CD8-positive, alpha-beta memory T cell (primary cell): ENCODE data around the gene PCNX2. TPM values are rescaled to one million over a fixed set of nuclear protein-coding genes. Genes with fewer than 3 reads are reported as not detected.

Source experiments
- CTCF ChIA-PET: fragments of 350-600 bp; sonication (Branson Sonifier 250); formaldehyde crosslinking; loops from one replicate; lab custom pipeline; 2021; ENCODE audit warnings: antibody characterized with exemption; lab: Charles Lee
- POLR2A ChIA-PET: fragments of 350-600 bp; sonication (Branson Sonifier 250); formaldehyde crosslinking; loops from one replicate; lab custom pipeline; 2021; ENCODE audit warnings: antibody characterized with exemption; lab: Charles Lee
- DNase-seq, 5 donors: peaks; one replicate each; pipeline versions ENCODE4 v3.0.0 to v3.0.0-alpha.2; 2020 to 2022; ENCODE audit warnings: mixed read lengths in 1 of 5
- H3K27ac ChIP-seq: one replicate; pipeline ENCODE4 v1.7.0; 2013; ENCODE audit warnings: low read depth, mild to moderate bottlenecking, low read length, moderate library complexity
- H3K27me3 ChIP-seq: 2 replicates; pipeline ENCODE4 v1.7.0; 2013; ENCODE audit warnings: low read length, mild to moderate bottlenecking; ENCODE audit not compliant: insufficient read depth, poor library complexity, severe bottlenecking
- H3K36me3 ChIP-seq: 2 replicates; pipeline ENCODE4 v1.7.0; 2013; ENCODE audit warnings: mild to moderate bottlenecking, low read length, moderate library complexity; ENCODE audit not compliant: insufficient read depth
- H3K4me1 ChIP-seq: 2 replicates; pipeline ENCODE4 v1.7.0; 2013; ENCODE audit warnings: mild to moderate bottlenecking, low read length, moderate library complexity; ENCODE audit not compliant: insufficient read depth
- H3K4me3 ChIP-seq: 2 replicates; pipeline ENCODE4 v1.7.0; 2013; ENCODE audit warnings: mild to moderate bottlenecking, low read length
- H3K9me3 ChIP-seq: 2 replicates; pipeline ENCODE4 v1.7.0; 2013; ENCODE audit warnings: mild to moderate bottlenecking, low read length
- H3K27ac Mint-ChIP-seq, 8 donors: one replicate each; pipeline ENCODE4 v1.8.0; 2020 to 2021; ENCODE audit warnings: mixed read lengths in 8 of 8, mild to moderate bottlenecking in 6 of 8, inconsistent platforms in 3 of 8, moderate library complexity in 3 of 8
- H3K27me3 Mint-ChIP-seq, 2 donors: one replicate each; pipeline ENCODE4 v1.8.0; 2020 to 2021; ENCODE audit warnings: mixed read lengths in 2 of 2, mild to moderate bottlenecking in 1 of 2, moderate library complexity in 1 of 2
- H3K36me3 Mint-ChIP-seq, 3 donors: one replicate each; pipeline ENCODE4 v1.8.0; 2020 to 2021; ENCODE audit warnings: mixed read lengths in 3 of 3, inconsistent platforms in 1 of 3, mild to moderate bottlenecking in 1 of 3
- H3K4me1 Mint-ChIP-seq, 3 donors: one replicate each; pipeline ENCODE4 v1.8.0; 2020 to 2021; ENCODE audit warnings: mixed read lengths in 3 of 3, inconsistent platforms in 1 of 3, mild to moderate bottlenecking in 1 of 3
- H3K4me3 Mint-ChIP-seq, 7 donors: one replicate each; pipeline ENCODE4 v1.8.0; 2020 to 2021; ENCODE audit warnings: mixed read lengths in 7 of 7, mild to moderate bottlenecking in 6 of 7, moderate library complexity in 4 of 7, inconsistent platforms in 2 of 7
- H3K9me3 Mint-ChIP-seq, 5 donors: one replicate each; pipeline ENCODE4 v1.8.0; 2020 to 2022; ENCODE audit warnings: mixed read lengths in 5 of 5, mild to moderate bottlenecking in 3 of 5, moderate library complexity in 2 of 5, inconsistent platforms in 1 of 5
- polyA plus RNA-seq: library from polyadenylated mRNA; unstranded; fragments of 300-500 nt; fragmentation: Illumina TruSeq; gene quantifications from one replicate; pipeline ENCODE4 v1.2.3, GENCODE V29; 2021
- total RNA-seq, 2 experiments: library from RNA; stranded (reverse); gene quantifications; one replicate each; pipeline ENCODE4 v1.2.3, GENCODE V29; 2021

Gene PCNX2
- total and polyA plus RNA-seq, 3 experiments from 2014 or later, result 11.7 to 27.3 (median 26.7) TPM

DNA sequence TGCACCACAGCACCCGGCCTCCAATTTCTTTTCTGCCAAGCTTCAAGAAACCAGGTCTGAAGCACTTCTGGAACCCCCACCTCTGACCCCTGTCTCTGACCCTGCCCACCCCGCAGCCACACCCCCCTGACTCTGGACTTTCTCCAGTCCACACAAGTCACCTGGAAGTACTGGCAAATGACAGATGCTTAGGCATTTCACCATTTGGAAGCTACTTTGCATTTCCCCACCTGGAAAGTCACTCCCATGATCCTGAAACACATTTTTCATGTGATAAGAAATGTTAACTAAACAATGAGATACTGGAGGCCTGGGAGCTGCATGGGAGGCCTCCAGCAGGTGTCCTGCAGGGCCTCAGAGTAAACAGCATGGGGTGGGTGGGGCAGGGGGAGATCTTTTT lies 299.4 kb downstream of the PCNX2 start:
- peaks cover 0 to 6% (median 4%) of the 10 kb centered on the region in 5 donors for H3K9me3 Mint-ChIP-seq
- Histone ChIP-seq H3K27me3 (no peaks in the 10 kb centered on the region), H3K27ac (no peak overlapping the region), H3K36me3 (peaks cover 7% of the 10 kb centered on the region), H3K4me1 (no peaks in the 10 kb centered on the region), H3K9me3 (no peaks in the 10 kb centered on the region), H3K4me3 (no peak overlapping the region)
- H3K27me3 Mint-ChIP-seq, result no peaks in the 10 kb centered on the region
- H3K4me3 Mint-ChIP-seq, result peak overlapping the region in 1 of 7 donors; percentile 23
- H3K36me3 Mint-ChIP-seq, result peaks cover 58 to 98% (median 66%) of the 10 kb centered on the region in 3 donors
- peak overlapping the region in 1 of 8 donors; percentile 52 for H3K27ac Mint-ChIP-seq
- CTCF ChIA-PET, result no interaction called here
- DNase-seq, result no peak
- POLR2A ChIA-PET, result no interaction called here
- H3K4me1 Mint-ChIP-seq, result no peaks in the 10 kb centered on the region

DNA sequence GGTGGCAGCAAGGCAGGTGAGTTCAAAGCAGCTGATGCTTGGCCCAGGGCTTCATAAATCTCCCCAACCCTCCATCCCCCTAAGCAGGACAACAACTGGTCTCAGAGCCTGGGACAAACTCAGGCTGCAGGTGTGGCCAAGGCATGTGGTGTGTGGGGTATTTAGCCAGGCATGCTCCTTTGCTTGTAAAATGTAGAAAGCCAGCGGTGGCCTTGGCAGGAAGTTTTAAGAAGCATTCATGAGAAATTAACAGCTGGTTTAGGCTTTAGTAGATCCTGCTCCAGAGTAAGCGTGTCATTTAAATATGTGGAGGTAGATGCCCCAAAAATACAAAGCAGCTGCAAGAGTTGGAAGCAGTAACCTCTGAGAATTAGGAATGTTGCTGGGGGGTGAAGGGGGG lies 300.3 kb downstream of the PCNX2 start:
- POLR2A ChIA-PET, result no interaction called here
- CTCF ChIA-PET, result no interaction called here
- no peak for DNase-seq
- no peak overlapping the region for H3K4me3 ChIP-seq
- no peak overlapping the region for H3K4me3 Mint-ChIP-seq
- H3K9me3 Mint-ChIP-seq, result peaks cover 0 to 6% (median 4%) of the 10 kb centered on the region in 5 donors
- H3K27ac ChIP-seq, result no peak overlapping the region
- peaks cover 7% of the 10 kb centered on the region for H3K36me3 ChIP-seq
- peaks cover 54 to 98% (median 66%) of the 10 kb centered on the region in 3 donors for H3K36me3 Mint-ChIP-seq
- no peaks in the 10 kb centered on the region for H3K4me1 Mint-ChIP-seq
- H3K27me3 ChIP-seq, result no peaks in the 10 kb centered on the region
- H3K4me1 ChIP-seq, result no peaks in the 10 kb centered on the region
- no peaks in the 10 kb centered on the region for H3K27me3 Mint-ChIP-seq
- no peak overlapping the region for H3K27ac Mint-ChIP-seq
- H3K9me3 ChIP-seq, result no peaks in the 10 kb centered on the region

DNA sequence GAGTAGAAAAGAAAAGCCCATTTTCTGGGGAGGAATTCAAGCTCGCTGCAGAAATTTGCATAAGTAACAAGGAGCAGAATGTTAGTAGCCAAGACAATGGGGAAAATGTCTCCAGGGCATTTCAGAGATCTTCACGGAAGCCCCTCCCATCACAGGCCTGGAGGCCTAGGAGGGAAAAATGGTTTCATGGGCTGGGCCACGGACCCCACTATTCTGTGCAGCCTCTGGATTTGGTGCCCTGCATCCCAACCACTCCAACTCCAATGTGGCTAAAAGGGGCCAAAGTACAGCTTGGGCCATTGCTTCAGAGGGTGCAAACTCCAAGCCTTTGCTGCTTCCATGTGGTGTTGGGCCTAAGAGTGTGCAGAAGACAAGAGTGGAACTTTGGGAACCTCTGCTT lies 302.0 kb downstream of the PCNX2 start:
- ChIA-PET CTCF (no interaction called here), POLR2A (no interaction called here)
- no peak for DNase-seq
- Histone ChIP-seq H3K4me3 (no peak overlapping the region), H3K4me1 (no peaks in the 10 kb centered on the region), H3K9me3 (no peaks in the 10 kb centered on the region), H3K36me3 (peaks cover 1% of the 10 kb centered on the region), H3K27me3 (no peaks in the 10 kb centered on the region), H3K27ac (no peak overlapping the region)
- Mint-ChIP-seq H3K4me1 (no peaks in the 10 kb centered on the region), H3K36me3 (peaks cover 45 to 94% (median 63%) of the 10 kb centered on the region in 3 donors), H3K9me3 (peaks cover 0 to 6% (median 4%) of the 10 kb centered on the region in 5 donors), H3K27me3 (no peaks in the 10 kb centered on the region), H3K4me3 (no peak overlapping the region), H3K27ac (peak overlapping the region in 1 of 8 donors; percentile 39)

DNA sequence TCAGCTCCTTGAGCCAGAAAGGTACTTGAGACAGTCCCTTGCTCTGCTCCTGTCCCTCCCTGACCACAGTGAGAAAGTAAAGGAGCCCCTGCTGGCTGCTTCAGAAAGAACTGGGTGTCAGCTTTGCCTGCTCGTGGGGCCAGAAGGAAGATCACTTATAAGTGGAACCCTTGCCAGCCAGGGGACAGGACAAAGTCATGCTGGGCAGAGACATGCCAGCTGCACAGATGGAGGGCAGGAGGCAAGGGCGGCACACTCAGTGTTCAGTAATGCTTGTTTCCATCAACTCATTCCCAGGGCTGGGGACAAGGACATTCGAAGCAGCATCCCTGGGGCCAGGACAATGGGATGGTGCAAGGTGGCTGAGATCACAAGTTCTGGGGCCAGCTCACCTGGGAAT lies 303.3 kb downstream of the PCNX2 start:
- POLR2A ChIA-PET, result no interaction called here
- H3K27me3 ChIP-seq, result no peaks in the 10 kb centered on the region

DNA sequence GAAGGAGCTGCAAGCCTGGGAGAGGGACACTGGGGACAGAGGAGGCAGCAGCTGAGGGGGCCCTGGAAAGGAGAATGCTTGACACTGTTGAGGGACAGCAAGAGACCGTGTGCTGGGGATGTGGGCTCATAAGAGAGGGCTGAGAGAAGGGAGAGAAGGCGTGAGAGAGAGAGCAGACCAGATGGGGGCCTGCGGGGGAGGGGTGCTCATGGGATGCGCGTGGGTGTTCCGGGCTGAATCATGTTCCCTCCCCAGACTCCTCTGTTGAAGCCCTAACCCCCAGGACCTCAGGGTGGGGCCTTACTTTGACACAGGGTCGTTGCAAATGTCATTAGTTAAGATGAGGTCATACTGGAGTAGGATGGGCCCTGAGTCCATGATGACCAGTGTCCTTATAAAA lies 304.3 kb downstream of the PCNX2 start:
- H3K4me1 Mint-ChIP-seq, result no peaks in the 10 kb centered on the region
- no peaks in the 10 kb centered on the region for H3K27me3 Mint-ChIP-seq
- H3K27ac Mint-ChIP-seq, result peak overlapping the region in 3 of 8 donors; percentile 1 to 84 (median 45)
- Histone ChIP-seq H3K4me3 (no peak overlapping the region), H3K4me1 (no peaks in the 10 kb centered on the region), H3K27ac (no peak overlapping the region), H3K27me3 (no peaks in the 10 kb centered on the region), H3K36me3 (no peaks in the 10 kb centered on the region), H3K9me3 (no peaks in the 10 kb centered on the region)
- no peak for DNase-seq
- H3K9me3 Mint-ChIP-seq, result peaks cover 0 to 6% (median 4%) of the 10 kb centered on the region in 5 donors
- ChIA-PET CTCF (no interaction called here), POLR2A (no interaction called here)
- H3K4me3 Mint-ChIP-seq, result no peak overlapping the region
- peaks cover 28 to 90% (median 40%) of the 10 kb centered on the region in 3 donors for H3K36me3 Mint-ChIP-seq

More for the DNA sequence above, 303.3 kb downstream of the PCNX2 start:
- H3K27ac ChIP-seq, result no peak overlapping the region
- no peaks in the 10 kb centered on the region for H3K4me1 Mint-ChIP-seq
- H3K36me3 ChIP-seq, result no peaks in the 10 kb centered on the region
- peak overlapping the region in 2 of 8 donors; percentile 78 to 92 for H3K27ac Mint-ChIP-seq
- no peak for DNase-seq
- no peak overlapping the region for H3K4me3 Mint-ChIP-seq
- H3K36me3 Mint-ChIP-seq, result peaks cover 35 to 91% (median 50%) of the 10 kb centered on the region in 3 donors
- peaks cover 0 to 6% (median 4%) of the 10 kb centered on the region in 5 donors for H3K9me3 Mint-ChIP-seq
- CTCF ChIA-PET, result no interaction called here
- H3K4me1 ChIP-seq, result no peaks in the 10 kb centered on the region
- no peaks in the 10 kb centered on the region for H3K27me3 Mint-ChIP-seq
- H3K4me3 ChIP-seq, result no peak overlapping the region
- H3K9me3 ChIP-seq, result no peaks in the 10 kb centered on the region

DNA sequence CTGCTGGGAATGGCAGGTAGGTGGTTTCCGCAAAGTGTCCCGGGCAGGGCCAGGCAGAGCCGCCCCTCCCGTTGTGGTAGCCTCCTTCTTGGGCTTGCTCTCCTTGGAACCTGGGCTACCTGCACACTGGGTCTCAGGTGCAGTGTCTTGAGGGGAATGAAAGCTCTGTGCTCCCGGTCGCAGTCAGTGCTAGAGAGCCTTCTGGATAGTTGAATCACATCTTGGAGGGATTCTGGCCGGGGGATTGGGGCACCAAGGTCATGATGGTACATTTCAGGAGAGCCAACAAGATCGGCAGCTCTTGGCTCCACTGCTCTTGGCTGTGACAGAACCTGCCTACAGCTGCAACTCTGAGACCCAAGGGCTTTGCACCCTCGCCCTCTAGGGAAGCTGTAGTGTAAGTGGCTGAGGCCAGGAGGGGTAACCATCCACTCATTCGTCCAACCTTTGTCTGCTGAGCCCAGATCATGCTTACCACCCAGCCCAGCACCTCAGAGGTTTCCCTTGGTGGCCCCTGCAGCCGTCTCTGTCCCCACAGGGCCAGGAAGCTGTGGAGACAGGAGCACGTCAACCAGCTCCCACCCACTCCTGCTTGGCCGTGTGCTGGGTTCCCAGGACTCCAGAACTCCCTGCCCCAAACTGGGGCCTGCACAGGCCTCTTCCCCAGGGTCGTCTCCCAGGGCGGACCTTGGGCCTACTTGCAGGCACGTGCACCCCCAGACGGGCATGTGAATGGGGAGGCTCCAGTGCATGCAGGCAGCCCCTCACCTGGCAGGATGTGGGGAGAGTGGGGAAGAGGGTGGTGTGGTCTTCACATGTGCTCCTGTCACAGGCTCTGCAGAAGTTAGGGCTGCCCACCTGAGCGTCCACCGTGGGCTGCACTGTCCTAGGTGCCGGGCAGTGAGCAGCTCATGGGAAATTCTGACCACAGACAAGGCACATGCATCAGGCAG lies 305.1 kb downstream of the PCNX2 start:
- ChIA-PET CTCF (no interaction called here), POLR2A (interaction anchor here (0.7 kb wide), 1 partner anchor 10 kb away, joined by 3 read pairs; no protein-coding TSS in a partner anchor)
- H3K27ac Mint-ChIP-seq, result peak overlapping the region in 3 of 8 donors; percentile 23 to 84 (median 51)
- no peak overlapping the region for H3K4me3 Mint-ChIP-seq
- Histone ChIP-seq H3K9me3 (no peaks in the 10 kb centered on the region), H3K4me1 (no peaks in the 10 kb centered on the region), H3K4me3 (no peak overlapping the region), H3K27me3 (no peaks in the 10 kb centered on the region), H3K27ac (no peak overlapping the region), H3K36me3 (no peaks in the 10 kb centered on the region)
- no peak for DNase-seq
- no peaks in the 10 kb centered on the region for H3K4me1 Mint-ChIP-seq
- peaks cover 0 to 6% (median 4%) of the 10 kb centered on the region in 5 donors for H3K9me3 Mint-ChIP-seq
- H3K27me3 Mint-ChIP-seq, result no peaks in the 10 kb centered on the region
- peaks cover 28 to 90% (median 38%) of the 10 kb centered on the region in 3 donors for H3K36me3 Mint-ChIP-seq

DNA sequence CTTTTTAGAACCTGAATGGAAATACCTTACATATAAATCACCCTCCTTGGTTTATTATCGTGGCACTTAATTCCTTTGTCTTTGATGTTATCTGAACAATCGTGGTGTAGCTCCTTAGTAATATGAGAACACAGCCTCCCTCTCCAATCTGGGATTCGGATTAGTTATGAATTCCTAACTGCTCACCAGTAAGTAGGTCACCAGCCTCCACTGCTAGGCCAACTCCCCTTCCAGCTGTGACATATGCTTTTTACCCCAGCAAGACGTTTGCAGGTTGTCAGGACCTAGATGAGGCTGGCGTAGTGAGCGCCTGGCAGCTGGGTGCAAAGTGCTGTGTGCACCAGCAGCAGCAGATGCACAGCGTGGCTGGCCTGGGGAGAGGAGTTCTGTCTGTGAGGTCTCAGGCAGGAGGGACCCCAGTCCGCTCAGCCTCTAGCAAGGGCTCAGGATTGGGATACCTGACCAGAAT lies 306.9 kb downstream of the PCNX2 start:
- no peaks in the 10 kb centered on the region for H3K4me1 Mint-ChIP-seq
- H3K27me3 ChIP-seq, result no peaks in the 10 kb centered on the region
- H3K9me3 ChIP-seq, result no peaks in the 10 kb centered on the region
- H3K27ac ChIP-seq, result no peak overlapping the region
- ChIA-PET CTCF (no interaction called here), POLR2A (no interaction called here)
- no peak overlapping the region for H3K4me3 ChIP-seq
- no peak overlapping the region for H3K4me3 Mint-ChIP-seq
- H3K36me3 ChIP-seq, result no peaks in the 10 kb centered on the region
- H3K36me3 Mint-ChIP-seq, result peaks cover 11 to 88% (median 20%) of the 10 kb centered on the region in 3 donors
- H3K27ac Mint-ChIP-seq, result peak overlapping the region in 1 of 8 donors; percentile 76
- peaks cover 0 to 4% (median 0%) of the 10 kb centered on the region in 5 donors for H3K9me3 Mint-ChIP-seq
- DNase-seq, result no peak
- no peaks in the 10 kb centered on the region for H3K27me3 Mint-ChIP-seq
- H3K4me1 ChIP-seq, result no peaks in the 10 kb centered on the region

DNA sequence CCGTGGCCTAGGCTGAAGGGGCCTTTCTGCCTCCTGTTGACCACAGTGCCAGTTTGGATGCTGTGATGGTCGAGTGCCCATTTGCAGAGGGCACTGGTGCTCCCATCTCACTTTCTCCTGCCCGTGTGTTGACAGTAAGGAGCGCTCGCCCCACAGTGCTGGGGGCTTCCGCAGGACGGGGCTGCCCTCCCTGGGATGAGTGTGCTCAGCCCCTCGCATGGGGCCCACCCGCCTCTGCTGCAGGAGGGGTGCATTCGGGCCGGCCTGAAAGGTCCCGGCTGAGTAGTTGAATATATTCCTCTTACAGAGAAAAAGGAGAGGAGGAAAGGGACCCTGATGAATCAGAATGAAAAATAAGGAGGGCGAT lies 307.8 kb downstream of the PCNX2 start:
- H3K27ac ChIP-seq, result no peak overlapping the region
- no peak overlapping the region for H3K4me3 ChIP-seq
- no peaks in the 10 kb centered on the region for H3K4me1 Mint-ChIP-seq
- no peak overlapping the region for H3K4me3 Mint-ChIP-seq
- no peaks in the 10 kb centered on the region for H3K27me3 ChIP-seq
- no peaks in the 10 kb centered on the region for H3K27me3 Mint-ChIP-seq
- no peaks in the 10 kb centered on the region for H3K9me3 ChIP-seq
- H3K36me3 ChIP-seq, result no peaks in the 10 kb centered on the region
- H3K27ac Mint-ChIP-seq, result no peak overlapping the region
- ChIA-PET CTCF (no interaction called here), POLR2A (no interaction called here)
- DNase-seq, result no peak
- H3K4me1 ChIP-seq, result no peaks in the 10 kb centered on the region
- H3K9me3 Mint-ChIP-seq, result no peaks in the 10 kb centered on the region
- H3K36me3 Mint-ChIP-seq, result peaks cover 5 to 84% (median 11%) of the 10 kb centered on the region in 3 donors
